PC-3 (cell line): ENCODE measurements around the gene RANBP3.
"Not testable (repeated sequence)": the region's sequence is repeated elsewhere in the genome, so short reads cannot be mapped to it uniquely, and the experiment has no call there.

Experiments
- EZH2 ChIP-seq: fragments of 300-600 bp; sonication (generic); IDR thresholded peaks from one replicate; pipeline ENCODE4 v1.6.1; 2017; ENCODE audit warnings: antibody characterized with exemption, mild to moderate bottlenecking, low read length; ENCODE audit not compliant: unreplicated experiment
- EZH2phosphoT487 ChIP-seq: fragments of 300-600 bp; sonication (generic); IDR thresholded peaks from 2 replicates; pipeline ENCODE4 v1.6.1; 2018; ENCODE audit warnings: mild to moderate bottlenecking, antibody characterized with exemption, low read length, borderline replicate concordance
- TF ChIP-seq, protein P1 (sequence below): fragments of 300-600 bp; sonication (generic); conservative IDR thresholded peaks from 2 replicates; pipeline ENCODE4 v1.5.1; 2017; ENCODE audit warnings: antibody characterized with exemption, low read depth, mild to moderate bottlenecking, low read length

- TF ChIP-seq, protein P1, sequence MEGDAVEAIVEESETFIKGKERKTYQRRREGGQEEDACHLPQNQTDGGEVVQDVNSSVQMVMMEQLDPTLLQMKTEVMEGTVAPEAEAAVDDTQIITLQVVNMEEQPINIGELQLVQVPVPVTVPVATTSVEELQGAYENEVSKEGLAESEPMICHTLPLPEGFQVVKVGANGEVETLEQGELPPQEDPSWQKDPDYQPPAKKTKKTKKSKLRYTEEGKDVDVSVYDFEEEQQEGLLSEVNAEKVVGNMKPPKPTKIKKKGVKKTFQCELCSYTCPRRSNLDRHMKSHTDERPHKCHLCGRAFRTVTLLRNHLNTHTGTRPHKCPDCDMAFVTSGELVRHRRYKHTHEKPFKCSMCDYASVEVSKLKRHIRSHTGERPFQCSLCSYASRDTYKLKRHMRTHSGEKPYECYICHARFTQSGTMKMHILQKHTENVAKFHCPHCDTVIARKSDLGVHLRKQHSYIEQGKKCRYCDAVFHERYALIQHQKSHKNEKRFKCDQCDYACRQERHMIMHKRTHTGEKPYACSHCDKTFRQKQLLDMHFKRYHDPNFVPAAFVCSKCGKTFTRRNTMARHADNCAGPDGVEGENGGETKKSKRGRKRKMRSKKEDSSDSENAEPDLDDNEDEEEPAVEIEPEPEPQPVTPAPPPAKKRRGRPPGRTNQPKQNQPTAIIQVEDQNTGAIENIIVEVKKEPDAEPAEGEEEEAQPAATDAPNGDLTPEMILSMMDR: not testable (repeated sequence)
- TF ChIP-seq EZH2, EZH2phosphoT487: not testable (repeated sequence)
Observed at GRCh38 chr19:6024756-6025155, 46.8 kb upstream of the RANBP3 start.
